ENCODE results near the gene MRPL14.
"Not testable (repeated sequence)": the region's sequence is repeated elsewhere in the genome, so short reads cannot be mapped to it uniquely, and the experiment has no call there.

The MRPL14 gene

DNA sequence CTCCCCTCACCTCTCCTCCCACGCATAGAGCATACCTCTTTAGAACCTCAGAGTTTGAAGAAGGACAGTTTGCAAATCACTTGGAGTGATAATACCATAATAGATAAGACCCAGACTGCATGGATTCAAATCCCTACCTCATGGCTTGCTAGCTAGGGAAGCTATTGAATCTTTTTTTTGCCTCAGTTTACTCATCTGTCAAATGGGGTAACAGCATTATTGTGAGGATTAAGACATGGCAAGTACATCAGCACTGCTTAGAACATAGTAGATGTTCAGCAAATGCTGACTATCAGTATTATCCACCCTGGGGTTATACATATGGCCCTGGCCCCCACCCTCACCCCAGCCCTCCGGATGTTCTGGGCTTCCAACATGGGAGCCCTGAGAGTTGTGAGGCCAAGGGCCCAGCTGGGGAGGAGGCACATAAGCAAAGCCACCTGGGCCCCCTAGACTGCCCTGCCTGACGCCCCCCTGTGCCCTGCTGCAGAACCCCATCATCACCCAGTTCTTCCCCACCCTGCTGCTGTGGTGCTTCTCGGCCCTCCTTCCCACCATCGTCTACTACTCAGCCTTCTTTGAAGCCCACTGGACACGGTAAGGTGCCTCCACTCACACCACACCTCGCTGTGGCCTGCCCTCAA, 22.2 kb upstream of the MRPL14 start:
- DNase-seq (ENCODE audit: low spot score): no peak

DNA sequence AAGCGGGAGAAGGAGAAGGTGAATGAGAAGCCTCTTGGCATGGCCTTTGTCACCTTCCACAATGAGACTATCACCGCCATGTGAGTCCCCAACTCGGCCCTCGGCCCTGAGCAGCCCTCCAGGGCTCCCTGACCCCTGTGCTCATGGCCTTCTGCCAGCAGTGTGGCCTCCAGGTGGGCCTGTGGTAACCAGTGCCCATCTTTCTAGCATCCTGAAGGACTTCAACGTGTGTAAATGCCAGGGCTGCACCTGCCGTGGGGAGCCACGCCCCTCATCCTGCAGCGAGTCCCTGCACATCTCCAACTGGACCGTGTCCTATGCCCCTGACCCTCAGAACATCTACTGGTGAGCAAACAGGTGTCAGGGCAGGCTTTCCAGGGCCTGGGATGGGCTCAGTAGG, 21.1 kb upstream of the MRPL14 start:
- no peak for DNase-seq (ENCODE audit: low spot score)

DNA sequence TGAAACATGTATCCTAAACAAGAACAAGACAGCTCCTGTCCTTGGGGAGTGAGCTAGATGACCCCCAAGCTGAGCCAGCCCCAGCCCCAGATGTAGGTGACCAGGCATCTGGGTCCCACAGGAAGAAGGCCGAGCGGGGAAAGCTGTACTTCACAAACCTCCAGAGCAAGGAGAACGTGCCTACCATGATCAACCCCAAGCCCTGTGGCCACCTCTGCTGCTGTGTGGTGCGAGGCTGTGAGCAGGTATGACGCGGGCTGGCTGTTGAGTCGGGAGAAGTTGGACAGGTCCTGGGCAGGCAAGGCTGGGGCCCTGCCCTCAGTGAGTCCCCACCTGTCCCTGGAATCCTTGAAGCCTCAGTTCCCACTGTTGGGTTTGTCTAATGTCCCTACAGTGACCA, 20.0 kb upstream of the MRPL14 start:
- DNase-seq (ENCODE audit: low spot score): no peak

DNA sequence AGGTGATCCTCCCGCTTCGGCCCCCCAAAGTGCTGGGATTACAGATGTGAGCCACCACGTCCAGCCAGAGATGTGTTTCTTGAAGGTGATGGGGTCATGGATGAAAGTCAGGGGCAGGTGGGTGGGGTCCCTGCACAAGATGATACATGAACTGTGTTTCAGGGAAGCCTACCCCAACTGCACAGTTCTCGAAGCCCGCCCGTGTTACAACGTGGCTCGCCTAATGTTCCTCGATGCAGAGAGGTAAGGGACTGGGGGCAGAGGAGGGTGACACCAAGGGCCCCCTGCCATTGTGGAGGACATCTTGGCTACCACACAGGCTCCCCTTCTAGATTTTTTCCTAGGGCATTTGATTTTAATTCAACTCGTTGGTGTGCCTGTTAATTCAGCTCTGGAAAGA, 19.4 kb upstream of the MRPL14 start:
- no peak for DNase-seq (ENCODE audit: low spot score)

DNA sequence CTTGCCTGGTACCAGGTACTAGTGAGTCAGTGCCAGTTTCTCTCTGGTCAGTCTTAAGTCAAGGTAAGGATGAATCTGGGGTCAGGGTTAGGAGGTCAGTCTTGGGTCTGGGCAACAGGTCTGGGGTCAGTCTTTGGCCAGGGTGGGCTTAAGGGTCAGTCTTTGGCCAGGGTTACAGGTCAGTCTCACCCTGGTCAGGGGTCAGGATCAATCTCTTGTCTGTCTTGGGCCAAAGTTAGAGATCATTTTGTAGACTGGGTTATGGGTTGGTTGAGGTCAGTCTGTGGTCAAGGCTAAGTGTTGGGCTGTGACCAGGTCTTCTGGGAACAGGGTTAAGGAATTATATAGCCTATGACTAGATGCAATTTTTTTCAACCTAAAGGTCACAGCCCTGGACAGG, 18.6 kb upstream of the MRPL14 start:
- no peak for DNase-seq (ENCODE audit: low spot score)

DNA sequence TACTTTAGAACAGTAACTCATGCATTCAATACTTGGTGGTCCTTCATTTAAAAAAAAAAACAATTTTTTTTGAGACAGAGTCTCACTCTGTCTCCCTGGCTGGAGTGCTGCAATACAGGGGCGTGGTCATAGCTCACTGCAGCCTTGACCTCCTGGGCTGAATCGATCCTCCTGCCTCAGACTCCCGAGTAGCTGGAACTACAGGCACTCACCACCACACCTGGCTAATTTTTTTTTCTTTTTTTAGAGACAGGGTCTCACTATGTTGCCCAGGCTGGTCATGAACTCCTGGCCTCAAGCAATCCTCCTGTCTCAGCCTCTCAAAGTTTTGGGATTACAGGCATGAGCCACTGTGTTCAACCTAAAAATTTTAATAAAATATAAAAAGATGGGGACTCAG, 17.3 kb upstream of the MRPL14 start:
- not testable (repeated sequence) for DNase-seq (ENCODE audit: low spot score)

DNA sequence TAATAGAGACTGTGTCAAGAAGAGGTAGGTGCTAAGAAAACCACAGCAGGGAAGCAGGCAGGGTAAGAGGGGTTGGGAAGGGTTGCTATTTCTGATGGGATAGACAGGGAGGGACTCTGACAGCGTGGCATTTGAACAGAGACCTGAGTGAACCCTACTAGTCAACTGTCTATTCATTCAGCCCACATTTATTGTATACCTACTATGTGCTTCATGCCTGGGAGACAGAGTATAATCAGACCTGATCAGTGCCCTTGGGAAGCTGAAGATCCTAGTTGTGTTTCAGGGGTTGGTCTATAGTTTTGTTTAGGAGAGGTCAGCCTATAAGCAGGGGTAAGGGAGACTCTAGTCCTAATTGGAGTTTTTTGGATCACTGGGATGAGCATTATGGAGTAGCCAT, 16.5 kb upstream of the MRPL14 start:
- DNase-seq (ENCODE audit: low spot score): no peak

DNA sequence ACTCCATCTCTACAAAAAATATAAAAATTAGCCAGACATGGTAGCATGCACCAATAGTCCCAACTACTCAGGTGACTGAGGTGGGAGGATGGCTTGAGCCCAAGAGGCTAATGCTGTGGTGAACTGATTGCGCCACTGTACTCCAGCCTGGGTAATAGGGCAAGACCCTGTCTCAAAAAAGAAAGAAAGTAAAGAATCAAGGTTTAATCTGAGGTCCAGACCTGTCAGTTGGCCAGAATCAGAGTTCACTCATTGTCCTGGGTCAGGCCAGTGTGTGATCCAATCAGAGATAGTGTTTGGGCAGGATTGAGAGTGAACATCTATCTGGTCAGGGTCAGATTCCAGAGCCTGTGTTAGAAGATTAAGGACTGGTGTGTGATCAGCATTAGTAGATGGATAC, 15.6 kb upstream of the MRPL14 start:
- no peak for DNase-seq (ENCODE audit: low spot score)

DNA sequence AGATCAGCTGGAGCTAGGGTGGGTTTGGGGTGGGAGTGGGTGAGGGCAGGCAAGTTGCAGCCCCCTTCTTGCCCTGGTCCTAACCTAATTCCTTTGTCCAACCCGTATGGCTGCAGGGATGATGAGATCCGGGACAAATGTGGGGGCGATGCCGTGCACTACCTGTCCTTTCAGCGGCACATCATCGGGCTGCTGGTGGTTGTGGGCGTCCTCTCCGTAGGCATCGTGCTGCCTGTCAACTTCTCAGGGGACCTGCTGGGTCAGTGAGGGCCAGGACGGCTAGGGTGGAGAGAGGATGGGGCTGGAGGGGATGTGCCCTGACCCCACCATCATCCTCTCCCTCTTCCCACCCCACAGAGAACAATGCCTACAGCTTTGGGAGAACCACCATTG, 12.1 kb upstream of the MRPL14 start:
- DNase-seq (ENCODE audit: low spot score): no peak

DNA sequence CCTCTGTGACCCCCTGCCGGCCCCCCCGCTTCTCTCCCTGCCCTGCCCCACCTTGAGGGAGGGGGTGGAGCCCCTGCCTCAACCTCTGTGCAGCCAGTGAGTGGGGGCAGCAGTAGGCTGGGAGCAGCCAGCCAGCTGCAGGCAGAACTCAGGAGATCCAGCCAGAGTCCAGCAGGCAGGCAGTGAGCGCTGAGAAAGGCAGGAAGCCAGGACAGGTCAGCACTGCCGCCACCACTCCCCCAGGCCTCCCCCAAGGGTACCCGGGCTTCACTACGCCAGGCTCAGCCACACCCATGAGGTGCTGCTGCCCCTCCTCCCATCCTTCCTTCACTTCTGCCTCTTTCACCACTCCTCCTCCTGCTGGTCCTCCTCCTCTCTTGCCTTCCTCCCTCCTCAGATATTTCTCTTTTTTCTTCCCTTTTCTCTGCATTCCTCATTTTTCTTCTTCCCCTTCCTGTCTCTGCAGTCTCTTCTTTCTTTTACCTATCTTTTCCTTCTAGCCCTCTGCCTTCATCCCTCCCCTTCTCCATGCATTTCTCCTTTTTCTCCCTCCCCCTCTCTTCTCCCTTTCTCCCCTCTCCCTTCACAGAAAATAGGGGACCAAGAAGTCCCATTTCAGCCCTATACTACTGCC, 11.6 kb upstream of the MRPL14 start:
- DNase-seq (ENCODE audit: low spot score): peak; percentile 45

DNA sequence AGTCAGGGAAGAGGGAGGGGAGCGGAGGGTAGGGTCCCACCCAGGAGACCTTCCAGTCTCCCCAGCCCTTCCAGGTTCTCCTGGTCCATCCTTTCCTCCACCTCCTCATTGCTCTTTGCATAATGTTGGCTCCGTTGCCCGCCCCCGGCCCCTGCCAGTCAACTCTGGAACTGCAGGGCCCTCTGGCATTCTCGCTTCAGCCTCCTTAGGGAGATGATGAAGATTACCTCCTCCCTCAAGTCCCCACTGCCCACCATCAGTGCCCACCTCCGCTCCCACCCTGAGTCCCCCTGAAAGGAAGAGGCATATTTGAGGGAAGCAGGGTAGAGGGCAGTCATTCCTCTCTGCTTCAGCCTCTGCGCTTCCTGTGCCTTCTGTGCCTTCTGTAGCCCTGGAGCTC, 8.6 kb upstream of the MRPL14 start:
- no peak for DNase-seq (ENCODE audit: low spot score)

DNA sequence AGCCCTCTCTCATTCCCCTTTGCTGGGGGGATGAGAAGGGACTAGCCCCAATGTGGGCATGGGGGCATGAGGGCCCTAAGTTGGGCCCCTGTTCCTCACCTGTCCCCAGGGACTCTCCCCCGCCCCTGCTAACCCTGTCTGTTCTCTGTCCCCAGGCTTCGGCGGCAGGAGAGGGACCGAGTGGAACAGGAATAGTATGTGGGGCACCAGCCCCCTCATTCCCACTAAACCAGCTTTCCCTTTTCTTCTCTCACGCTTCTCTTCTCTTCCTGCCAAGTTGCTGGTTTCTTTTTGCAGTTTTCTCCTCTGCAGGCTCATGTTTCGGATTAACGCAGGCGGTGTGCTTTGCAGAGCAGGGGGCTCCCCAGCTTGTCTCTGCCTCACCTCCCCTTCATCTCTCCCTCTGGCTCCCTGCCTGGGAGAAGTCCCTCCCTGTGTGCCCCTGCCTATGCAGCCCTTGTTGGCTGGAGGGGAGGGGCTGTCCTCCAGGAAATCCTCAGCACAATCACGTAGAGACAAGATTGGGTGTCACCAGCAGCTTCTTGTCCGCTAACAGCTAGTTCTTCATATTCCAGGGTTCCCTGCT, 8.0 kb upstream of the MRPL14 start:
- no peak for DNase-seq (ENCODE audit: low spot score)

DNA sequence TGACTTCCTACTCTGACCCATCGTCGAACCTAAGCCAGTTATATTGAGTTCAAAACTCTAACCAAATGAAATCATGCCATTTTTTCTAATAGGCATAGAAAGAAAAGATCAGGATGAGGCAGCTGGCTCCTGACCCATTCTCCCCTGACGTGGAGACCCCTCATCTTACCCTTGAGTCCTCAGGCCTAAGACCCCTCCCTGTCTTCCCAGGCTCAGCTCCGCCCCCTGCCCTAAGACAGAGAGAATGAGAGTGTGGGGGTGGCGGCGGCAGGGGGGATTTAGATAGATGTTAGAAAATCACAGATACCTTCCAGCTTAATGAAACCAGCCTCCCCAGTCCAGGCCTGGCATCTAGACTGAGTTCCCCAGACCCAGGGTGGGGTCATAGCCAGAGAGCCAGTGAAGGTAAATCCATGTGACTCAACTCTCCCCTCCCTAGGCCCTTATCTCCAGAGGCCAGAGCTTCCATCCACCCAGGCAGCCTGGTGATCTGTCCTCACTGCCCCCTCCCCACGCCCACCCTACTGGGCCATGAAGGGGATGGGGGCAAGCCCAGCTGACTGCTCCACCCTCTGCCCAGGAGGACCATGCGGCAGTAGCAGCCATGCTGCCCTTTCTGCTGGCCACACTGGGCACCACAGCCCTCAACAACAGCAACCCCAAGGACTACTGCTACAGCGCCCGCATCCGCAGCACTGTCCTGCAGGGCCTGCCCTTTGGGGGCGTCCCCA, 6.9 kb upstream of the MRPL14 start:
- DNase-seq (ENCODE audit: low spot score): no peak

DNA sequence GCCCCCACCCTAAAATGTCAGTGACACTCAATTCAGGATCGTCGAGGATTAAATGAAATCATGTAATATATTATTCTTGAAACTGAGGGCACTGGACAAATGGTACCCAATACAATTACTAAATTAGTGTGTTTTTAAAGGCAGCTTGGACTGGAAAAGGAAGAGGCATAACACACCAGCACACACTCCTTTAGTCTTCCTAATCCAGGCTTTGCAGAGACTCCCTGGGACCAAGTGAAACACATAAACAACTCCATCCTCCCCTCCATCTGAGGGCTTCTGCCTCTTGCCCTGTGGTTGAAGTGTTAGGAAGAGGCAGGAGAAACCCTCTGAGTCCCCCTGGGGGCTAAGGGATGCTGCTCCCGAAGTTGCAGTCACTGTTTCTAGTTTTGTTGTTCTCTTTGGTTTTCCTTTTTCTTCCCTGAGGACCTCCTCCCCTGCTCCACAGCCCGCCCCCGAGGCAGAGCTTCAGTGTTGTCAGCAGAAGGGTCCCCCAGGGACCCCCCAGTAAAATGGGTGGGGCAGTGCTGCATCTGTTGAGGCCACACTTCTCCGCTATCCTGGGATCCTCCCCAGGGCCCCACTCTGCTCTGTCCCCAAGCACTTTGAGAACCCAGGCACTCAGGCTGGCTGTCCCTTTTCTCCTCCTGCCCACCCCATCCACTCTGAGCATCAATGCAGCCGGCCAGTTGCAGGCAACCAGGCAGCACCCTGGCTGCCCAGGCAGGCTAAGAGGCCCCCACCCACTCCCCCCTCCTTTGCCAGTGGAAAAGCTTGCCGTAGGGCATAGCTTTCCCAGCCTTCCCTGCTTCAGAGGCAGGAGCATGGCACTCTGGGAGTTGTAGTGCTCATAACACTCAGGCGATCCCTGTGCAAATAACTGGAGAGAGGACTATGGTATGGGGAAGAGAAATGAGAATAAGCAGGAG, 6.0 kb upstream of the MRPL14 start:
- peak; percentile 67 for DNase-seq (ENCODE audit: low spot score)

DNA sequence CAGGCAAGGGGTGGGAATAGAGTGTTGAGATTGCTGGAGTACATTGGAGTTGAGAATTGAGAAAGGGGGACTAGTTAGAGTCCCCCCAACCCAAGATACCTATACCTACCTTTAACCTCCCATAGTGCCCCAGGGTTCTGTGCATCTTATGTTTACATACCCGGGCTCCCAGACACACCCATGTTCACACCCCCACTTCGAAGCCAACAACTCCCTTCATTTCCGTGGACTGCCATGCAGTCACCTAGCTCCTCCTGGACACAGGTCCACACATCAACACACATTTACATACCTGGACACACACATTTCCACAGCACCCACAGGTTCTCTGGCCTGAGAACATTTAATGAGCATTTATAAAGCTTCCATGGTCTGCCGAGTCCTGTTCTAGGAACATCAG, 5.2 kb upstream of the MRPL14 start:
- DNase-seq (ENCODE audit: low spot score): no peak

DNA sequence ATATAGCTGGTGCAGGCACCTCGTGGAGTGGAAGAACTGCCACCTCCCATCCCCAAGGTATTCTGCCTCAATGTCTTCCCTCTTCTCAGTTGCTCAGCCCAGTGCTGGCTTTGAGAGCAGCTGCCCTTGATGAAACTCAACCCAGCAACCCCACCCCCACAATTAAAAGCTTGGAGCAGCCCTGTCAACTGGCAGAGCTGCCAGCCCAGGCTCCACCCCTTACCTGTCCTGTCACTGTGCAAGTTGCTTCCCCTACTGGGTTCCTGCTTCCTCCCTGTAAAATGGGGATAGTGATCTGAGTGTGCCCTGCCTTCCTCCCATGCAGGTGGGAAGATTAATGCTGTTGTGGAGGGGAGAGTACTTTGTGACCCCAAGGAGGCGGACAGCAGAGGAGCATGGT, 4.6 kb upstream of the MRPL14 start:
- peak; percentile 48 for DNase-seq (ENCODE audit: low spot score)

DNA sequence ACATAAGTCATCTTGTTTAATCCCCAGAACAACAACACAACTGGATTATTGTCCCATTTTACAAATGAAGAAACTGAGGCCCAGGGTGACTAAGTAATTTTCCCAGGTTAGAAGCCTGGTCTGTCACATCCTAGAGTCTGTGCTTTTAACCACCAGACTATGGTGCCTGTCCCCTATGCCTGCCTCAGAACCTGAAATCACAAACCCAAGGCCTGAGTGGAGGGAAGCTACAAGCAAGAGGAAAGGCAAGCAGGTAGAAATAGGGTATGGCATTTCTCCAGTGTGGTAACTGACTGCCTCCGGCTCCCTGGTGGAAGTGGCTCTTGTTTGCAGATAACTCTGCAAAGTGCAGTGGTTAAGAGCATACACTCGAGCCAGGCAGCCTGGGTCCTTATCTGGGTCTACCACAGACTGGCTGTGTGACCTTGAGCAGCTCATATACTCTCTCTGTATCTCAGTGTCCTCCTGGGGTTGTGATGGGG, 2.6 kb upstream of the MRPL14 start:
- no peak for DNase-seq (ENCODE audit: low spot score)

DNA sequence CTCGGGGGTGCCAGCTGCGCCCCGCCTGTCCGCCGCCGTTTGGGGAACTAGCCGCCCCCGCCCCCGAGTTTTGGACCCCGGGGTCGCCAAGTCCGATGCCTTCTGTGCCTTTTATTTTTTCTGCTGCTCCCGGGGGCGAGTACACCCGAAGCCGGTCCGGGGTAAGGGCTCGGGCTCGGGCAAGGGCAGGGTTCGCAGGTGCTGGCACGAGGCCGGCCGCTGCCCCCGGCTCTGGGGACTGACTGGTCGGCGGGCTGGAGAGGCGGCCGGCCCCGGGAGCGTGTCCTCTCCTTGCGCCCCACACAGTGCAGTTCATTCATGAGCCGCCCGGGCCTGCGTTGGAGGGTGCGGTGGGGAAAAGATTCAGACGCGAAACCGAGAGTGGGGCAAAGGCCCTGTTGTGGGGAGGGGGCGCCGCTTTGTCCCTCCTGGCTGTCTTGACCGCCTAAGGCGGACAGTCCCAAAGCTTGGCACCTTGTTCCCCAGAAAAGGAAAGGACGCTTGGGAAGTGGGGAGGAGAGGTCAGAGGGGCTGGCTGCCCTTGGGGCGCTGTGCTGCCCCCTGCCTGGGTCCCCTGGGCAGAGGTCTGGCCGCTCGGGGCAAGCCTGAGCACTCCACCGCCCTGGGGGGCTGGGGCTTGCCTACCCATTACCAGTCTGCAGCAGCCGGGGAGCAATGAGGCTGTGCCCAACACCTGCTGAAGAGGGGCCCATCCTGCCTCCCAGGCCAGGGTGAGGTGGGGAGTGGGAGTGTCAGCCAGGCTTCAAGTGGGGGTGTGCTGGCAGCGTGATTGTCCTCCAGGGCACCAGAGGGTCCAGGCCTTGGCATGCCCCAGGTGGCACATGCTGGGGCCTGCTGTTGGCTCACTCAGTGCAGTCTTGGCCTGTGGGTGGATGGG, 1.0 kb upstream of the MRPL14 start:
- peak; percentile 63 for DNase-seq (ENCODE audit: low spot score)

DNA sequence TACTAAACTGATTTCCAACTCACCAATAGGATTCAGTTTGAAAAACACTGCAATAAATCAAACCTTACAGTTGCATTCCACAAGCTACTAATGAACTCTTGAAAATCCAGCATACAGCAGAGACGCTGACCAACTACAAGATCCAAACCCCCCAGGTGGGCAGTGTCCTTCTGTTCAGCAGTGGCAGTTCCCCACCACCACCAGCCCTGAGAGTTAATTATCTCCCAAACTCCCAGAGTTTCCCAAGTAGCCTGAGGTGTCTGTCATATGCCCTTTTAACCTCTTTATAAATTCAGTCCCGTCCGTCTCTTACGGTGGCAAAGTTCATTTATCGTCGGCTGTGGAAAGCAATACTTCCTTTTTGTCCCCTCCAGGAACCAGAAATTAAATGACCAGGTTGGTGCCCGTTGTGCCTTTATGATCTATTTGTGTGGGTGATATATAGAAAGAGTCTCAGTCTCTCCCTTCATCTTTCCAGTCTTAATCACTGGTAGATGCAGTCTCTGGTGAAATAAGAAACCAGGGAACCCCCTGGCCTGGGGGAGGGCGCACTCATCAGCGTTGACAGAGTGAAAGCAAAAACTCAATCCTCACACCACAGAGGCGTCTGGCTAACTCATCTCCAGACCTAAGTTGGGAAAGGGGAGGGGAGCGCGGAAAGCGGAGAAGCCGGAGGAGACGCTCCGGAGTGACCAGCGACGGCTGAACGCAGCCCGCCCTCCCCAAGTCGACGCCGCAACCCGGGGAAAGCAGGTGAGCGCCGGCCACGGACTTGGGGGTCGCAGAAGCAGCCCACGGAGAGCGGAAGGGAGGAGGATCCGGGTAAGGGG, 717 bp downstream of the MRPL14 start:
- DNase-seq (ENCODE audit: low spot score): peak; percentile 76

DNA sequence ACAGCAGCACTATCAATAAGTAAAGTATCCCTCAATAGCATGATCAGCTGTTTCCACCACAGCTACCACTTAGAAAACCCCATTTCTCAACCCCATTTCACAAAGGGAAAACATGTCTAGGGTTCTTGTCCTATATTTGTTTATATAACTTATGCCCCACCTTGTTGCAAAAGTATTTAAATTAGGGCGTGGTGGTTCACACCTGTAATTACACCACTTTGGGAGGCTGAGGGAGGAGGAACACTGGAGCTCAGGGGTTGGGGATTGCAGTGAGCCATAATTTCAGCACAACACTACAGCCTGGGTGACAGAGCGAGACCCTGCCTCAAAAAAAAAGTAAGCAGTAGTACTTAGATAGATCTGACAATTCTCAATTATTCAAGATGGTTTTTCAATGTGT, 3.7 kb downstream of the MRPL14 start:
- DNase-seq (ENCODE audit: low spot score): no peak
